GM23338 (cell line): ENCODE data around the gene HIVEP3. TPM values are rescaled to one million over a fixed set of nuclear protein-coding genes. Genes with fewer than 3 reads are reported as not detected.

Experiments used
- ATAC-seq: fragments of 200-7000 bp; cut with Tn5 transposase; 3 replicates; pipeline ENCODE4 v1.9.1; 2020
- DNase-seq: peaks from one replicate; pipeline ENCODE4 v3.0.0-alpha.2; 2015; ENCODE audit warnings: low spot score
- H2AFZ ChIP-seq: fragments of 200-600 bp; sonication (generic); 2 replicates; pipeline ENCODE4 v1.8.0; 2016; ENCODE audit warnings: antibody characterized with exemption, mild to moderate bottlenecking, moderate library complexity
- H3F3A ChIP-seq: fragments of 200-600 bp; sonication (generic); replicated peaks from 2 replicates; pipeline ENCODE4 v1.8.0; 2017; ENCODE audit warnings: antibody characterized with exemption, mixed run types, low read depth
- H3K27ac ChIP-seq: fragments of 200-600 bp; sonication (generic); 2 replicates; pipeline ENCODE4 v1.6.1; 2016; ENCODE audit warnings: low read depth
- H3K27me3 ChIP-seq: fragments of 200-600 bp; sonication (generic); 2 replicates; pipeline ENCODE4 v1.8.0; 2016; ENCODE audit warnings: mild to moderate bottlenecking, mixed run types, moderate library complexity; ENCODE audit not compliant: insufficient read depth
- H3K36me3 ChIP-seq: fragments of 200-600 bp; sonication (generic); 2 replicates; pipeline ENCODE4 v1.8.0; 2016; ENCODE audit warnings: mild to moderate bottlenecking; ENCODE audit not compliant: insufficient read depth
- H3K4me1 ChIP-seq: fragments of 200-600 bp; sonication (generic); 2 replicates; pipeline ENCODE4 v1.8.0; 2016; ENCODE audit warnings: mild to moderate bottlenecking, moderate library complexity; ENCODE audit not compliant: insufficient read depth
- H3K4me2 ChIP-seq: fragments of 200-600 bp; sonication (generic); 2 replicates; pipeline ENCODE4 v1.7.1; 2017; ENCODE audit warnings: mixed run types
- H3K4me3 ChIP-seq: fragments of 200-600 bp; sonication (generic); 2 replicates; pipeline ENCODE4 v1.6.1; 2016; ENCODE audit warnings: mixed run types
- H3K79me2 ChIP-seq: fragments of 200-600 bp; sonication (generic); replicated peaks from 2 replicates; pipeline ENCODE4 v1.8.0; 2017; ENCODE audit warnings: mild to moderate bottlenecking; ENCODE audit not compliant: insufficient read depth
- H3K9me2 ChIP-seq: fragments of 200-600 bp; sonication (generic); 2 replicates; pipeline ENCODE4 v1.8.0; 2017; ENCODE audit not compliant: insufficient read depth
- H4K20me1 ChIP-seq: fragments of 200-600 bp; sonication (generic); replicated peaks from 2 replicates; pipeline ENCODE4 v1.8.0; 2017; ENCODE audit warnings: mild to moderate bottlenecking; ENCODE audit not compliant: insufficient read depth
- H3K27ac Mint-ChIP-seq: 2 replicates; pipeline ENCODE4 v1.8.0; 2020; ENCODE audit warnings: inconsistent platforms, mild to moderate bottlenecking, moderate library complexity, mixed read lengths
- H3K27me3 Mint-ChIP-seq: 3 replicates; pipeline ENCODE4 v1.8.0; 2022; ENCODE audit warnings: low read depth, mild to moderate bottlenecking, moderate library complexity, mixed read lengths, inconsistent platforms; ENCODE audit not compliant: insufficient read depth, poor library complexity
- H3K36me3 Mint-ChIP-seq: 3 replicates; pipeline ENCODE4 v1.8.0; 2021; ENCODE audit warnings: low read depth, mild to moderate bottlenecking, inconsistent platforms, moderate library complexity, mixed read lengths
- H3K4me1 Mint-ChIP-seq: 3 replicates; pipeline ENCODE4 v1.8.0; 2020; ENCODE audit warnings: mild to moderate bottlenecking, inconsistent platforms, mixed read lengths
- H3K4me3 Mint-ChIP-seq: 3 replicates; pipeline ENCODE4 v1.8.0; 2021; ENCODE audit warnings: moderate library complexity, mild to moderate bottlenecking, inconsistent platforms, mixed read lengths
- H3K9me3 Mint-ChIP-seq: 3 replicates; pipeline ENCODE4 v1.8.0; 2020; ENCODE audit warnings: moderate library complexity, mild to moderate bottlenecking, inconsistent platforms, mixed read lengths
- CREB1 ChIP-seq: fragments of 250-450 bp; sonication (Bioruptor Pico); IDR thresholded peaks from 2 replicates; pipeline ENCODE4 v1.5.0; 2020; ENCODE audit warnings: low read depth, mild to moderate bottlenecking, moderate library complexity
- EZH2phosphoT487 ChIP-seq: fragments of 200-600 bp; sonication (generic); IDR thresholded peaks from one replicate; pipeline ENCODE4 v1.8.1; 2018; ENCODE audit warnings: antibody characterized with exemption; ENCODE audit not compliant: unreplicated experiment
- ZNF114 ChIP-seq: fragments of 250-450 bp; sonication (Bioruptor Pico); IDR thresholded peaks from 2 replicates; pipeline ENCODE4 v1.5.0; 2020; ENCODE audit warnings: mild to moderate bottlenecking, moderate library complexity
- ZNF462 ChIP-seq: fragments of 250-450 bp; sonication (Bioruptor Pico); IDR thresholded peaks from 2 replicates; pipeline ENCODE4 v1.5.0; 2020; ENCODE audit warnings: mild to moderate bottlenecking, moderate library complexity
- polyA plus RNA-seq: library from polyadenylated mRNA; unstranded; fragments of >200 nt; fragmentation: Nextera tagmentation; extraction: Ambion mirVana; gene quantifications from 2 replicates; pipeline ENCODE4 v1.2.1, GENCODE V29; 2016
- total RNA-seq: library from RNA; depleted of rRNA; stranded (reverse); fragments of >200 nt; shearing (Covaris generic); gene quantifications from 2 replicates; pipeline ENCODE4 v1.2.3, GENCODE V29; 2014

Gene HIVEP3
- total and polyA plus RNA-seq, 2 experiments from 2014 or later, result 0.14 to 0.24 TPM

- TF ChIP-seq EZH2phosphoT487 (no peak), CREB1 (CRISPR knock-in tag) (no peak)
- H2AFZ ChIP-seq, result no peak overlapping the region
- no peaks in the 10 kb centered on the region for H4K20me1 ChIP-seq
- Mint-ChIP-seq H3K4me3 (no peak overlapping the region), H3K27ac (no peak overlapping the region), H3K9me3 (no peaks in the 10 kb centered on the region; the same call in 2 of the 3 replicates), H3K27me3 (peaks cover 2% of the 10 kb centered on the region), H3K36me3 (no peaks in the 10 kb centered on the region), H3K4me1 (peaks cover 6% of the 10 kb centered on the region; the same call in 2 of the 3 replicates)
- H3K9me2 ChIP-seq, result peaks cover 5% of the 10 kb centered on the region
- no peak for ATAC-seq
- no peaks in the 10 kb centered on the region for H3K36me3 ChIP-seq
- no peaks in the 10 kb centered on the region for H3F3A ChIP-seq
- no peak overlapping the region for H3K27ac ChIP-seq
- no peaks in the 10 kb centered on the region for H3K4me1 ChIP-seq
- H3K4me3 ChIP-seq, result no peak overlapping the region
- no peaks in the 10 kb centered on the region for H3K79me2 ChIP-seq
- H3K4me2 ChIP-seq, result no peak overlapping the region
- H3K27me3 ChIP-seq, result no peaks in the 10 kb centered on the region
- no peak for DNase-seq
These were observed 14.4 kb upstream of the HIVEP3 start for GRCh38 chr1:41933106-41933505.

GRCh38 chr1:41931578-41931977, 12.9 kb upstream of the HIVEP3 start:
- no peak overlapping the region for H3K4me2 ChIP-seq

More at GRCh38 chr1:41931578-41931977, 12.9 kb upstream of the HIVEP3 start:
- no peak overlapping the region for H3K27ac ChIP-seq
- Mint-ChIP-seq H3K27me3 (peaks cover 2% of the 10 kb centered on the region), H3K9me3 (no peaks in the 10 kb centered on the region; the same call in 2 of the 3 replicates), H3K36me3 (no peaks in the 10 kb centered on the region), H3K4me1 (peaks cover 6% of the 10 kb centered on the region; the same call in 2 of the 3 replicates), H3K4me3 (no peak overlapping the region), H3K27ac (no peak overlapping the region)
- no peaks in the 10 kb centered on the region for H3K27me3 ChIP-seq
- no peaks in the 10 kb centered on the region for H3K79me2 ChIP-seq
- H3K36me3 ChIP-seq, result no peaks in the 10 kb centered on the region
- no peak overlapping the region for H3K4me3 ChIP-seq
- H4K20me1 ChIP-seq, result no peaks in the 10 kb centered on the region
- H2AFZ ChIP-seq, result no peak overlapping the region
- no peaks in the 10 kb centered on the region for H3F3A ChIP-seq
- no peak for TF ChIP-seq ZNF114 (CRISPR knock-in tag)
- no peak for TF ChIP-seq ZNF462 (CRISPR knock-in tag)
- no peak for ATAC-seq
- no peak for DNase-seq
- H3K9me2 ChIP-seq, result no peaks in the 10 kb centered on the region
- H3K4me1 ChIP-seq, result no peaks in the 10 kb centered on the region
